CD14-positive monocyte (primary cell): ENCODE results near the gene ZGPAT. TPM values are rescaled to one million over a fixed set of nuclear protein-coding genes. Genes with fewer than 3 reads are reported as not detected.

Experiments
- DNase-seq, 3 donors: peaks; one replicate each; pipeline ENCODE4 v3.0.0-alpha.2; 2011 to 2022
- H2AFZ ChIP-seq: 2 replicates; pipeline ENCODE4 v1.6.0; 2012; ENCODE audit warnings: mild to moderate bottlenecking, low read depth, low read length, inconsistent platforms; ENCODE audit not compliant: insufficient read depth, poor library complexity, severe bottlenecking
- H3K27ac ChIP-seq, 2 donors: 1 replicate in 1 of 2; 2 replicates in 1 of 2; pipeline ENCODE4 v1.5.1; 2012 to 2013; ENCODE audit warnings: low read length in 2 of 2, control low read depth in 1 of 2, inconsistent platforms in 1 of 2, low read depth in 1 of 2, mild to moderate bottlenecking in 1 of 2
- H3K27me3 ChIP-seq, 2 donors: one replicate each; pipeline versions ENCODE4 v1.6.0 to v1.6.1; 2011 to 2013; ENCODE audit warnings: low read length in 2 of 2; ENCODE audit not compliant: control insufficient read depth in 2 of 2, insufficient read depth in 2 of 2
- H3K36me3 ChIP-seq, 2 donors: replicated peaks in 1 of 2; 1 replicate in 1 of 2; 2 replicates in 1 of 2; pipeline versions ENCODE4 v1.5.1 to v1.6.1; 2012 to 2013; ENCODE audit warnings: low read length in 2 of 2, control low read depth in 1 of 2, inconsistent platforms in 1 of 2, mild to moderate bottlenecking in 1 of 2; ENCODE audit not compliant: insufficient read depth in 2 of 2, control insufficient read depth in 1 of 2
- H3K4me1 ChIP-seq, 2 donors: 1 replicate in 1 of 2; 2 replicates in 1 of 2; pipeline versions ENCODE4 v1.5.1 to v1.6.1; 2012 to 2013; ENCODE audit warnings: low read length in 2 of 2, control low read depth in 1 of 2, inconsistent platforms in 1 of 2, mild to moderate bottlenecking in 1 of 2, moderate library complexity in 1 of 2; ENCODE audit not compliant: insufficient read depth in 2 of 2, control insufficient read depth in 1 of 2
- H3K4me2 ChIP-seq: replicated peaks from 2 replicates; pipeline ENCODE3; 2012; ENCODE audit warnings: low read length, moderate library complexity, mild to moderate bottlenecking; ENCODE audit not compliant: poor library complexity, severe bottlenecking; ENCODE audit errors: extremely low read depth
- H3K4me3 ChIP-seq, 3 experiments: fragments of 200-600 bp in 1 of 3; sonication (generic) in 1 of 3; replicated peaks in 1 of 3; 1 replicate in 2 of 3; 2 replicates in 1 of 3; pipeline ENCODE4 v1.5.1; 2011 to 2013; ENCODE audit warnings: low read length in 3 of 3, mild to moderate bottlenecking in 3 of 3, control low read depth in 2 of 3, low read depth in 2 of 3, inconsistent platforms in 1 of 3, moderate library complexity in 1 of 3
- H3K79me2 ChIP-seq: 2 replicates; pipeline ENCODE4 v1.6.0; 2012; ENCODE audit warnings: mild to moderate bottlenecking, control low read depth, inconsistent platforms, low read length, moderate library complexity; ENCODE audit not compliant: insufficient read depth
- H3K9ac ChIP-seq: 2 replicates; pipeline ENCODE4 v1.6.0; 2017; ENCODE audit warnings: low read length, mild to moderate bottlenecking; ENCODE audit not compliant: insufficient read depth, poor library complexity, severe bottlenecking
- H3K9me3 ChIP-seq, 2 donors: replicated peaks in 1 of 2; 1 replicate in 1 of 2; 2 replicates in 1 of 2; pipeline versions ENCODE4 v1.5.1 to v1.6.1; 2012 to 2013; ENCODE audit warnings: low read length in 2 of 2, control low read depth in 1 of 2; ENCODE audit not compliant: control insufficient read depth in 1 of 2, insufficient read depth in 1 of 2
- H4K20me1 ChIP-seq: 2 replicates; pipeline ENCODE4 v1.6.0; 2012; ENCODE audit warnings: mild to moderate bottlenecking, low read length, control low read depth, moderate library complexity; ENCODE audit not compliant: insufficient read depth
- H3K27ac Mint-ChIP-seq, 7 donors: one replicate each; pipeline ENCODE4 v1.8.0; 2020; ENCODE audit warnings: mild to moderate bottlenecking in 7 of 7, mixed read lengths in 7 of 7, moderate library complexity in 6 of 7, inconsistent platforms in 2 of 7
- H3K27me3 Mint-ChIP-seq, 3 donors: one replicate each; pipeline ENCODE4 v1.8.0; 2021 to 2022; ENCODE audit warnings: low read depth in 3 of 3, mild to moderate bottlenecking in 3 of 3, mixed read lengths in 3 of 3, moderate library complexity in 3 of 3, inconsistent platforms in 1 of 3
- H3K36me3 Mint-ChIP-seq, 2 donors: one replicate each; pipeline ENCODE4 v1.8.0; 2020; ENCODE audit warnings: mixed read lengths in 2 of 2, inconsistent platforms in 1 of 2, mild to moderate bottlenecking in 1 of 2
- H3K4me1 Mint-ChIP-seq: one replicate; pipeline ENCODE4 v1.8.0; 2020; ENCODE audit warnings: mild to moderate bottlenecking, mixed read lengths
- H3K4me3 Mint-ChIP-seq, 2 donors: one replicate each; pipeline ENCODE4 v1.8.0; 2020; ENCODE audit warnings: mild to moderate bottlenecking in 2 of 2, mixed read lengths in 2 of 2, moderate library complexity in 1 of 2
- H3K9me3 Mint-ChIP-seq, 7 donors: one replicate each; pipeline ENCODE4 v1.8.0; 2020 to 2022; ENCODE audit warnings: mixed read lengths in 7 of 7, mild to moderate bottlenecking in 6 of 7, moderate library complexity in 6 of 7, inconsistent platforms in 2 of 7
- CTCF ChIP-seq: fragments of 200-600 bp; IDR thresholded peaks from one replicate; pipeline ENCODE4 v1.8.0; 2022; ENCODE audit warnings: antibody characterized with exemption, mild to moderate bottlenecking
- WGBS: methylation state at CpG from one replicate; pipeline ENCODE4 v1.1.5; 2013; ENCODE audit warnings: missing lambda C conversion rate; ENCODE audit not compliant: insufficient coverage; 5-methylcytosine and 5-hydroxymethylcytosine counted together
- intact Hi-C, 2 donors: fragments of 100-400 bp; cut with micrococcal nuclease; formaldehyde crosslinking; loops; one replicate each; pipeline versions ENCODE4 v1.15.0 to v1.15.1; 2023
- polyA plus RNA-seq, 3 donors: library from polyadenylated mRNA; depleted of rRNA in 1 of 3; unstranded in 2 of 3; stranded (reverse) in 1 of 3; fragments of 300-500 nt in 2 of 3; fragments of >200 nt in 1 of 3; fragmentation: Illumina TruSeq in 2 of 3; gene quantifications; 1 replicate in 2 of 3; 2 replicates in 1 of 3; pipeline ENCODE4 v1.2.3, GENCODE V29; 2012 to 2021

ZGPAT gene
- polyA plus RNA-seq, 3 donors = 24.2 to 58.6 (median 28.3) TPM

- WGBS = 95% methylated on average over 13 of the region's 13 CpGs
- peaks cover 35 to 73% of the 10 kb centered on the region in 2 donors for H3K36me3 ChIP-seq
- no peak overlapping the region for H3K27ac ChIP-seq
- H2AFZ ChIP-seq = no peak overlapping the region
- peaks cover 0 to 4% (median 0%) of the 10 kb centered on the region in 7 donors for H3K9me3 Mint-ChIP-seq
- DNase-seq = no peak
- H3K4me1 Mint-ChIP-seq = peaks cover 25% of the 10 kb centered on the region
- peak overlapping the region in 1 of 7 donors; percentile 63 for H3K27ac Mint-ChIP-seq
- H3K9ac ChIP-seq = no peak overlapping the region
- intact Hi-C loops = no loop called here
- H3K9me3 ChIP-seq = no peaks in the 10 kb centered on the region
- no peak overlapping the region for H3K4me3 ChIP-seq
- peaks cover 20 to 47% of the 10 kb centered on the region in 2 donors for H3K36me3 Mint-ChIP-seq
- peaks cover 6 to 20% of the 10 kb centered on the region in 2 donors for H3K27me3 ChIP-seq
- no peak overlapping the region for H3K4me2 ChIP-seq
- H3K27me3 Mint-ChIP-seq = peaks cover 17 to 29% (median 20%) of the 10 kb centered on the region in 3 donors
- peaks cover 94% of the 10 kb centered on the region for H4K20me1 ChIP-seq
- H3K79me2 ChIP-seq = peaks cover 26% of the 10 kb centered on the region
- no peak for TF ChIP-seq CTCF
- no peak overlapping the region for H3K4me3 Mint-ChIP-seq
- H3K4me1 ChIP-seq = peaks cover 11 to 28% of the 10 kb centered on the region in 2 donors
Observed at GRCh38 chr20:63733117-63733516, 25.3 kb downstream of the ZGPAT start.

DNA sequence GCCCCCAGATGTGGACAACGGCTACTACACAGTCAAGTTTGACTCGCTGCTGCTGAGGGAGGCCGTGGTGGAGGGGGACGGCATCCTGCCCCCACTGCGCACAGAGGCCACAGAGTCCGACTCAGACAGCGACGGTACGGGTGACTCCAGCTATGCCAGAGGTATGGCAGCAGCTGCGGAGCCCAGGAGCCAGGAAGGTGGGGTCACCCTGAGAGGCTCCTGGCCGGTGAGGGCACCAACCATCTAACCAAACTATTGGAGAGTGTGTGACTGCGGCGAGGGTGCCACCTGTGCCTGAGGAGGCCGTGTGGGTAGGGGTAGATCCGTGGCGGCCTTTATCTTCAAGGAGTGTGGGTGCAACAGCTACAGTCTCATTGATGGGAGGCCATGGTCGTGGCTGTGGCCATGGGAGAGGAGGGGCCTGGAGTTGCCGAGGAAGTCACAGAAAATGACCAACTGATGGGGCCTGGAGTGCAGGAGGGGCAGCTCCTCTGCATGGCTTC lies 25.8 kb downstream of the ZGPAT start:
- Mint-ChIP-seq H3K4me3 (no peak overlapping the region), H3K9me3 (peaks cover 0 to 4% (median 0%) of the 10 kb centered on the region in 7 donors), H3K36me3 (peaks cover 15 to 42% of the 10 kb centered on the region in 2 donors), H3K27me3 (peaks cover 17 to 34% (median 25%) of the 10 kb centered on the region in 3 donors), H3K27ac (peak overlapping the region in 1 of 7 donors; percentile 63), H3K4me1 (peaks cover 24% of the 10 kb centered on the region)
- intact Hi-C loops = no loop called here
- DNase-seq = no peak
- no peak for TF ChIP-seq CTCF
- no peaks in the 10 kb centered on the region for H3K9me3 ChIP-seq
- peaks cover 33 to 68% of the 10 kb centered on the region in 2 donors for H3K36me3 ChIP-seq
- 99% methylated on average over 8 of the region's 18 CpGs for WGBS
- peaks cover 17 to 33% of the 10 kb centered on the region in 2 donors for H3K4me1 ChIP-seq
- no peak overlapping the region for H3K9ac ChIP-seq
- H4K20me1 ChIP-seq = peaks cover 94% of the 10 kb centered on the region
- no peak overlapping the region for H3K4me2 ChIP-seq
- no peak overlapping the region for H2AFZ ChIP-seq
- H3K27ac ChIP-seq = no peak overlapping the region
- H3K4me3 ChIP-seq = no peak overlapping the region
- H3K79me2 ChIP-seq = peaks cover 21% of the 10 kb centered on the region
- peaks cover 8 to 25% of the 10 kb centered on the region in 2 donors for H3K27me3 ChIP-seq
